Measurements from ENCODE around the gene GSN. TPM values are rescaled to one million over a fixed set of nuclear protein-coding genes. Genes with fewer than 3 reads are reported as not detected.

Gene GSN
- total and polyA plus RNA-seq, 9 of the 15 experiments (the other 6 are each of a cell fraction or from before 2014, with no cell fraction given): 0.39 to 16.6 (median 8.2) TPM

DNA sequence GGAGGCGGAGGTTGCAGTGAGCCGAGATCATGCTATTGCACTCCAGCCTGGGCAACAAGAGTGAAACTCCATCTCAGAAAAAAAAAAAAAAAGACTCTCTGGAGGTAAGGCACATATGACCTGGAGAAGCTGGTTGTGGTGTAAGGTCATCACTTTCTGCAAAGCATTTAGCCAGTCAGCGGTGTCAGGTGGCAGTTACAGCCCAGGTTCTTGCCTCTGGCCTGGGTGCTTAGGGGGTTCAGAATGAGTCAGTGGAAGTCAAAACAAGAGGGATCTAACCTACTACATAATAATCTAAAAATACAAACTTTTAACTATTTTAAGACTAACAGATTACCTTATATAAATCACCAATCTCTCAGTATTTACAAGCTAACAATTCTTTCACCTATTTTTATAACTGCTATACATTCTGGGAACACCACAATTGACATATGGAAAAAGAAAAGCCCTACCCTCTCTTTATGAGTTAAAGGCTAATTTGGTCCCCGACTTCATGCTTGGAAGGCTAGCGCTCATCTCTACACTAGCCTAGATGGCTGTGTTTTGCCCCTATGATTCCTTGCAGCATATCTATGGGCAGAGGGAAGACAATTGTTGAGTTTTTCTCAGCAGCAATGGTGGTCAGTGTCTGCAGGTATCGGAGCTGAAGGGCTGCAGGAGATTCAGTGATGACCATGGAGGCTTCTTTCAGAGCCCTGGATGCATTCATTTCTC is 72.9 kb downstream of the GSN start (continued):
- TF ChIP-seq, protein P1, sequence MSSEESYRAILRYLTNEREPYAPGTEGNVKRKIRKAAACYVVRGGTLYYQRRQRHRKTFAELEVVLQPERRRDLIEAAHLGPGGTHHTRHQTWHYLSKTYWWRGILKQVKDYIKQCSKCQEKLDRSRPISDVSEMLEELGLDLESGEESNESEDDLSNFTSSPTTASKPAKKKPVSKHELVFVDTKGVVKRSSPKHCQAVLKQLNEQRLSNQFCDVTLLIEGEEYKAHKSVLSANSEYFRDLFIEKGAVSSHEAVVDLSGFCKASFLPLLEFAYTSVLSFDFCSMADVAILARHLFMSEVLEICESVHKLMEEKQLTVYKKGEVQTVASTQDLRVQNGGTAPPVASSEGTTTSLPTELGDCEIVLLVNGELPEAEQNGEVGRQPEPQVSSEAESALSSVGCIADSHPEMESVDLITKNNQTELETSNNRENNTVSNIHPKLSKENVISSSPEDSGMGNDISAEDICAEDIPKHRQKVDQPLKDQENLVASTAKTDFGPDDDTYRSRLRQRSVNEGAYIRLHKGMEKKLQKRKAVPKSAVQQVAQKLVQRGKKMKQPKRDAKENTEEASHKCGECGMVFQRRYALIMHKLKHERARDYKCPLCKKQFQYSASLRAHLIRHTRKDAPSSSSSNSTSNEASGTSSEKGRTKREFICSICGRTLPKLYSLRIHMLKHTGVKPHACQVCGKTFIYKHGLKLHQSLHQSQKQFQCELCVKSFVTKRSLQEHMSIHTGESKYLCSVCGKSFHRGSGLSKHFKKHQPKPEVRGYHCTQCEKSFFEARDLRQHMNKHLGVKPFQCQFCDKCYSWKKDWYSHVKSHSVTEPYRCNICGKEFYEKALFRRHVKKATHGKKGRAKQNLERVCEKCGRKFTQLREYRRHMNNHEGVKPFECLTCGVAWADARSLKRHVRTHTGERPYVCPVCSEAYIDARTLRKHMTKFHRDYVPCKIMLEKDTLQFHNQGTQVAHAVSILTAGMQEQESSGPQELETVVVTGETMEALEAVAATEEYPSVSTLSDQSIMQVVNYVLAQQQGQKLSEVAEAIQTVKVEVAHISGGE (CRISPR knock-in tag; IDR thresholded peaks at IDR 0.05): no peak

DNA sequence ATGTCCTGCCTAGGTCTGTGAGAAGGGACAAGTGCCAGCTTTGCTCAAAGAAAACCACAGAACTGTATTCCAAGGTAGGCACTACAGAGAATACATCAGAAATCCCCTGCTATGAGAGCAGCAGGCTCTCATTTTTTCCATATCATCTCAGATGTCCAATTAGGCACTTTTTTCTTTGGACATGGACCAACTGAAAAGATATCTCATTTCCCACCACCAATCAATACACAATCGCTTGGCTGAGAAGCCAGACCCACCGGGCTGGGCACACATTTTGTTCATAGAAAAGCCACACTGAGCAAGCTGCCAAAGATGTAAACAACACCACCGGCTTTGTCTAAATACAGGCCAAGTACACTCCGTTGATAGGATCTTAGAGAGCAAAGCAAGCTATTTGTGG is 76.2 kb downstream of the GSN start:
- Histone ChIP-seq H3K27me3 (ENCODE audit: control insufficient read depth in 2 of 2, insufficient read depth in 2 of 2, low read length in 2 of 2) (no peaks in the 10 kb centered on the region), H3K4me3 (no peak overlapping the region), H3K4me2 (ENCODE audit: insufficient read depth, low read length) (no peak overlapping the region), H3K9ac (ENCODE audit: insufficient read depth in 1 of 2, low read depth in 2 of 2, low read length in 2 of 2) (no peak overlapping the region), H3K9me1 (ENCODE audit: control insufficient read depth, insufficient read depth, low read length) (no peaks in the 10 kb centered on the region), H3K36me3 (ENCODE audit: control insufficient read depth, insufficient read depth, low read length) (peaks cover 62% of the 10 kb centered on the region; the same call in 2 of the 3 replicates), H4K20me1 (replicated peaks; ENCODE audit: control insufficient read depth, insufficient read depth, low read length) (no peaks in the 10 kb centered on the region), H2AFZ (ENCODE audit: low read depth, low read length) (no peak overlapping the region), H3K27ac (ENCODE audit: extremely low read depth, low read depth, low read length) (no peak overlapping the region), H3K4me1 (replicated peaks in 1 of 2; ENCODE audit: control insufficient read depth in 2 of 2, insufficient read depth in 2 of 2, low read length in 2 of 2) (no peaks in the 10 kb centered on the region), H3K9me3 (replicated peaks; ENCODE audit: control insufficient read depth, insufficient read depth, low read depth, low read length) (no peaks in the 10 kb centered on the region), H3K79me2 (ENCODE audit: control insufficient read depth, insufficient read depth, low read length) (no peaks in the 10 kb centered on the region)
- CTCF ChIA-PET (ENCODE audit: low intra/inter-chr PET ratio): no interaction called here
- no peak for ATAC-seq
- no peak for DNase-seq (ENCODE audit: extremely low read depth in 1 of 4, low spot score in 3 of 4)
- BruUV-seq (replicated peaks): no TSS peak
- no peak for FAIRE-seq
- in situ Hi-C loops (cut with MboI): no loop called here
- no peak for TF ChIP-seq ZNF644 (tag; IDR thresholded peaks at IDR 0.05; ENCODE audit: low read depth)
- TF ChIP-seq ZNF274 (IDR thresholded peaks at IDR 0.05; ENCODE audit: borderline replicate concordance, low read depth, low read length): no peak
- TF ChIP-seq ZNF311 (CRISPR knock-in tag; IDR thresholded peaks at IDR 0.05): no peak
- no peak for TF ChIP-seq XRCC5 (IDR thresholded peaks at IDR 0.05; ENCODE audit: low read depth, low read length)
- TF ChIP-seq, protein P2, sequence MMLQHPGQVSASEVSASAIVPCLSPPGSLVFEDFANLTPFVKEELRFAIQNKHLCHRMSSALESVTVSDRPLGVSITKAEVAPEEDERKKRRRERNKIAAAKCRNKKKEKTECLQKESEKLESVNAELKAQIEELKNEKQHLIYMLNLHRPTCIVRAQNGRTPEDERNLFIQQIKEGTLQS (IDR thresholded peaks at IDR 0.05): no peak
- TF ChIP-seq, protein P2 (CRISPR knock-in tag; conservative IDR thresholded peaks at IDR 0.05): no peak
- TF ChIP-seq HDAC8 (tag; IDR thresholded peaks at IDR 0.05): no peak
- TF ChIP-seq CBFB (CRISPR knock-in tag; IDR thresholded peaks at IDR 0.05): no peak
- no peak for TF ChIP-seq HDAC6 (IDR thresholded peaks at IDR 0.05; ENCODE audit: low read depth, low read length)
- TF ChIP-seq BRD9 (IDR thresholded peaks at IDR 0.05; ENCODE audit: low read depth, partially characterized antibody): no peak
- POLR2A ChIA-PET: interaction anchor here (1.0 to 2.9 kb wide), 5 partner anchors 10 to 20 kb away, joined by 3 to 12 read pairs (median 5); no protein-coding TSS in a partner anchor
- WGBS (ENCODE audit: insufficient coverage, low coverage, missing lambda C conversion rate): 64% methylated on average over 4 of the region's 4 CpGs
- intact Hi-C loops (cut with micrococcal nuclease): no loop called here

Measured in K562 (cell line).